Fibroblast of skin of left biceps (primary cell): ENCODE data around the gene IMMP2L.

Experiments used
- DNase-seq, 2 experiments: peaks; one replicate each; pipeline ENCODE4 v3.0.0-alpha.2; 2013; ENCODE audit warnings: low read depth in 2 of 2

IMMP2L gene

DNA sequence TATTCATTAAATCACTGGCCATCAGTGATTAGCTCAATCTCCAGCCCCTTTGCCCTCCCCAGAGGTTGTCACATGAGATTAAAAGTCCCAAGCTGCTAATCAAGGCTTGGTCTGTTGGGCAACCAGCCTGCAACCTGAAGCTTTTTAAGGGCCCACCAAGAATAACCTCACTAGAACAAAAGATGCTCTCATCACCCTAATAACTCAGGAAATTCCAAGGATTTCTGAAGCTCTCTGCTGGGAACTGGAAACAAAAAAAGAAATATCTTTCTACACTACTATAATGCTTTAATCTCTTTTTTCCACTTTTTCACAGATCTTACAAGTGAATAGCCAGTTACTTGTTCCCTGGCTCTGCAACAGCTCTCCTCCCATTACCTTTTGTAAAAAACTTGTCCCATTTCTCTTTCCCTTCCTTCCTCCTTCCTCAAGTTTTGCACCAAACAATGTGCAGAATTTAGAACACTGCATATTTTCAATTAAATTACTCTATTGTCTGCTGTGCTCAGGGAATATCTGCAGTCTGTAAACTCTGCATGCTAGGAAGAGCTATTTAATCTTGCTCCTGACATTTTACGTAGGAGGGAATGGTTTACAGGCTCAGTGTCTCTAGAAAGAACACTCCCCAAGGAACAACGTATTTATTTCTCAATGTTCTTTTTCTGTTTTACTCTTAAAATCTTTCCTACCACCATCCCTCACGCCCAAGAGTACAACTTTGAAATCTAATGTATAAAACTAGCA lies 169.1 kb downstream of the IMMP2L start:
- peak; percentile 29 to 35 for DNase-seq

DNA sequence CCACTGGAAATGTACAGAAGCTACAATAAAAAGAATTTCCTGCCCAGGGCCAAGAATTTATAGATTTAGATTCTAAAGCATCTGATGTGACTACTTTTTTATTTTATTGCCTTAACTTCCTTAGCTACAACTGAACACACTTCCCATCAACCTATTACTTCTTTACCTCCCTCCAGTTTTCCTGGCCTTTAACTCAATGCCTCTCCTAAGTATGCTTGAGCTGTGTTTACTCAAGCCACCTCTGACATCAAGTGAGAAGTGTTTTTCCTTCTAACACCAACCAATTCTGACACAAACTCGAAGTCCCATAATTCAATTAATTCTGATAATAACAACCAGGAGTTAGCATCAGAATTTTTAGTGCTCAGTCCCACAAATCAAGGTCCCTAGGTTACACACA lies 170.0 kb downstream of the IMMP2L start:
- no peak for DNase-seq

DNA sequence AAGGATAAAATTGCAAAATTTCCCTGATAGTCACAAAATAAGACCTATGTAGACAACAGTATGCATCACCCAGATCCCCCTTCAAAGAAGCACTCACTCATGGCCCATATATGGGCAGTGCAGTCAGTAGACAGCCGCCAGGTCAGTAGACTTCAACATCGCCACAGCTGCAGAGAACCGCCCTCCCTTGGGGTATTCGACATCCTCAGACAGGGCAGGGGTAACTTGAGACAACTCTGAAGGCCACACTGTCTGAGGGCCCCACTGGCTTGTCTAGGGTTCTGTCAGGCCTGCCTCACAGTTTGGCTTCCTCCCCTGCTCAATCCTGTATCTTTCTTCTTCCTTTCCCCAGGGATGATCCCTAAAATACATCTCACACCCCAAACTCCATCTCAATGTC lies 172.3 kb downstream of the IMMP2L start:
- DNase-seq, result no peak

DNA sequence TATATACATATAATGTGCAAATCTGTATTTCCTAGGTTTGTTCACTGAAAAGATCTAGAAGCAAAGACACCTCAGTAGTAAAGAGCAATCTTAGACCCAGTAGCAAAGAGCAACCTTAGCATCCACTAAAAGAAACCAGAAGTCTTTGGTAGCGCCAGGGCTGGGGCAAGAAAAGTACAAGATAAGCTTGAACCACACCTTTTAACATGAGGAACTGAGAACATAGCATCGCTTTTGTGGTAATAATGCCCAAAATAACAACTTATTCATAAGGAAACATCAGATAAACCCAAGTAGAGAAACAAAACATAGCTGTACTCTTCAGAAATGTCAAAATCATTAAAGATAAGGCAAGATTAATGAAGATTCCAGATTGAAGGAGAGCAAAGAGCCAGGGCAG lies 173.4 kb downstream of the IMMP2L start:
- DNase-seq, result no peak

DNA sequence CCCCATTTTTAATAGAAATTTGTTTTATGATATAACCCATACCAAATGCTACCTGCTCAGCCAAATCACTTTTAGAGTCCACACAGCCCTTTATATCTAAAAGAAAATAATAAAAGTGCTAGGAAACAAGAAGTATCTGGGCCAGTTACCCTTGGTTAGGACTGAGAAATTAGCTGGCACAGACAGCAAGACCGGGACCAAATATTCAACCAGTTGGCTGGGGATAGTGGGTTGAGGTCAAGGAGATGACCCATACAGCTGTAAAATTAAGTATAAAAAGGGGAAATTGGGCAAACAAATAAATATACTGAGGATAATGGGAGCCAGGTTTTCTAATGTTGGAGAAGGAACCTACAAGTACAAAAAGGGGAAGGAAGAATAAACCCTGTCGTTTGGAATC lies 174.3 kb downstream of the IMMP2L start:
- DNase-seq, result no peak

DNA sequence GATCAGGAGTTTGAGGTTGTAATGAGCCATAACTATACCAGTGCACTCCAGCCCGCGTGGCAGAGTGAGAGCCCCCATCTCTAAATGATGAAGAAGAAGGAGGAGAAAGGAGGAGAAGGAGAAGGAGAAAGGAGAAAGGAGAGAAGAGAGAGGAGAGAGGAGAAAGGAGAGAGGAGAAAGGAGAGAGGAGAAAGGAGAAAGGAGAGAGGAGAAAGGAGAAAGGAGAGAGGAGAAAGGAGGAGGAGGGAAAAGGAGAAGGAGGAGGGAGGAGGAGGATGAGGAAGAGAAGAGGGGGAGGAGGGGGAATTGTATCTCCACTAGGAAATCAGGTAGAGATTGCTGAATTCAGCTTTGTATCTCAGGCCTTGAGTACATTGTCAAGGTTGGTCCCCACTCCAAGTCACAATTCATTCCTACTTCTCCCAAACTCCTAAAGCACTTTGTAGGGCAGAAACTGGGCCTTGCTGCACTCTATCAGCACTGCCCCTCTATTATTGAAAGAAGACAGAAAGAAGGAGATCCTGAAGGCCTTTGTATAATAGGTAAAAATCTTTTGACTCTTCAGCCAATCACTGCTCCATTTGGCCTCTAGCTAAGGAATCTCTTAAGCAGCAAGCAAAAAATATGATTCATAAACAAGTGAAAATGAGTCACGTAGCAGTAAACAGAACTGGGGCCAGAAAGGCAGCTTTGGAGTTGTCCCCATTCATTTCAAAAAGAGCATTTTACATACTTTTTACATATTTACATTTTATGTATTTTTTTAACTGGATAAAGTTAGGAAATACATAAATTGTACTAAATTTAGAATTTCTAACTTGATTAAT lies 178.0 kb downstream of the IMMP2L start:
- no peak for DNase-seq

DNA sequence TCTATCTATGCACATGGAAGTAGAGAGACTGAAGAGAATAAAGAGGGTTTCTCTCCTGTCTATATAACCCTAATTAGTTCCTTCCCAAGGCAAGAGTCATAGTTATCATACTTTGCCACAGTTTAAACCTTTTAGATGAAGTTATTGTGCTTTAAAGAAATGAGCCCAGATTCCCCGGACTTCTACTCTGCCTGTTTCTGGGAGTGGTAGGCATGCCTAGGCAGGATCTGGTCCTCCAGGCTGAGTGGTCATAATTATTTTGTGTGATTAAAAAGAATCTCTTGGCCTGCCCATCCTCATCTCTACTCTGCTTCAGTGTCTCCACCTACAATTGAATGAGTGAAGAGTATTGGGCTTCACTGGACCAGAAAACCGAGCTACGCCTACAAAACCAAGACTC lies 179.2 kb downstream of the IMMP2L start:
- no peak for DNase-seq

DNA sequence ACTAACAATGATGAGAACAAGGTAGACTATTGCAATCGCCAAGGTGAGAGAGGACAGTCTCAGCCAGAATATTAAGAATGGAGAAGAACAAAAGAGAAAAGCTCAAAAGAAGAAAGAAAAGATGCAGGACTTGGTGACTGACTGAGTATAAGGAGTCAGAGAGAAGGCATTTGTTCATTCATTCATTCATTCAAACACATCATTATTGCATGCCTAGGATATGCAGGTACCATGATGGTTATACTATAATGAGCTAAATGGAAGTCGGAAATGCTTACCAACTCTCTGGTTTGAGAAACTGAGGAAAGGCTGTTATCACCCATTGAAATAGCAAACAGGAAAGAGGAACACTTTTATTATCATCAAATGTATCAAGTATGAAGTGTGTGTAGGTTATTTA lies 180.7 kb downstream of the IMMP2L start:
- no peak for DNase-seq

DNA sequence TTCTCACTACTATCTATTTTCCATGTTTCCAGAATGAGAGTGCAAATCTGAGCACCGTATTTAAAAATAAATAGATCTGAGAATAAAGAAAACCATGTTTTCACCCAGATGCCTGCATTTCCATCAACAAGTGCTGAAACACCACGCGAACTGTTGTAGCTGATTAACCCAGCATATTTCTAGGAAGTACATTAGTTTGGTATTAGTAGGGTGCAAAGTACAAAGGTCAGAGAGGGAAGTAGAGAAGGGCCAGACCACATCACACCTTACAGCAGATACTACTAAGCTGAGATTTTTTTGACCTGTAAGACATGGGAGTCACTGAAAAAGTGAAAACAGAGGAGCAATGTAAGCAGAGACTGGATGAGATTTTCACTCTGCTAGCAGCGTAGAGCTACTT lies 181.3 kb downstream of the IMMP2L start:
- no peak for DNase-seq

DNA sequence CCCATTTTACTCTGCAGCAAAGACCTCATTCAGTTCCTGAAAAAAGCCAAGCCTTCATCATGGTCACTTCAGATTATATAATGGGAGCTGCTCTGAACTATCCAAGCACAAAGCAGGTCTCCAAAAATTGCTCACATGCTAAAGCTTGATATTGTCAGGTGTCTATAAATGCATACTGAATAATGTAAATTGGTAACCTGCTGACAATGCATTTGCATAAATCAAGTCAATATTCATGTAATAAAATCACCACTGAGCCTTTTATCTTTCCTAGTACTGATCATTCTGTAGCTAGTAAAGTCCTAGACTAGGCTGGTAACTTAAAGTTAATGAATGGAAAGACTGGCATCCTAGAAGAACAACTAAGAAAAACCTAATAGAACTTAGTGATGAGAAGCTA lies 188.3 kb downstream of the IMMP2L start:
- no peak for DNase-seq

DNA sequence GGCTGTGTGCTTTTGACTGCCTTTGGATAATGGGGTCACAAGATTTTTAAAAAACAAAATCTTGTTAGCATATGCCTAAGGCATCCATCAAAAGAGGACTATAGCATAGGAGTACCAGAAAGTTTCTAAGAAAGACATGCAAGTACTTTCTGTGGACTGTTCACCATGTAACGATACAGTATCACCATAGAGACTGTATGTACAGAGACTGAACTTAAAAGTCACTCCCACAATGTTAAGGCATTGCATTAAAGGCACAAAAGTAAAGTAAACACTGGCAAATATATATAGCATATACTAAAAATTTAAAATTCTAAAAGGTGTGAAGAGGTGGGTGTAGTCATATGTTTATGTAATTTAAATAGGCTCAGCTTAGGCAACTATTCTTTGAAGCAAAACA lies 190.9 kb downstream of the IMMP2L start:
- DNase-seq, result no peak

DNA sequence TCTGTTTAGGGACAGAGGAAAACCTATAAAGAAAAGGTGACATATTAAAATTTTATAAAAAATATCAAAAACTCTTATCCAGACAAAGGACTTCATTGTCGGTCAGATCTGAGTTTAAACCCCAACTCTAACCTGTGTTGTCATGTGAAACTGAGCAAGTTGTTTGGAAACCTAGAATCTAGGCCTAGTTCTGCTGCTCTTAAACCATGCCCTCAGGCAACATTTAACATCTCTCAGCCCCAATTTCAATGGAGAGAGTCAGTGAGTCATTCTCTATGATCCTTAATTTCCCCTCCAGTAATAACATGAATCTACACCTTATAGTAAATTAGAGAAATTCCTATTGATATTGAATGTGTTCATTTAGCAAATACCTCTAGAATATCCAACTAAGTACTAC lies 192.3 kb downstream of the IMMP2L start:
- DNase-seq, result no peak

DNA sequence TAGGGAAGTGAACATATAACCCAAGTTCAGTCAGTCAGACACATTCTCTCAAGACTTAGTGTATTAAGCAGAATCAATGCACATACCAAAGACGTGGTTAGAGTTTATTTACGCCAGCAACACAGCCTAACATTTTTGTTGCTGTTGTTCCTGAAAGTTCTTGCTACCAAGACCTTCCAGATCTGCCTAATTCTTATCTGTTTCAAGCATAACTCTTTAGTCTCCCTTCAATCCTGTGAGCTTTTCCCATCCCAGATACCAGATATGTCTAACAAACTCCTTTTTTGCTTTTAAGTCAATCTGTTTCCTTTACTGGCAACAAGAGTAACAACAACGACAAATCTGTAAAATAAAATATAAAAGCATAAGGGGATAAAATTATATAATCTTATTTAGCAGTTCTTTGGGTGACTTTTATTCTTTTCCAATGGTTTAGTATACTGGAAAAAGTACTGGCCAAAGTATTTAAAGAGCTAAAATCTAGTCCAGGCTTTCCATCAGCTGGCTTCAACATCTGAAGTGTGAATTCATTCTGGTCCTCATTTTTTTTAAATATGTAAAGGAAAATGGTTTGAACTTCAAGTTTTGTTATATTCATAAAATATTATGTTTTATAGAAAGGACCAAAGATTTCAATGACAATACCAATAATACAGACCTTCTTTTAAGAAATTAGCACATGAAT lies 193.8 kb downstream of the IMMP2L start:
- DNase-seq, result no peak

DNA sequence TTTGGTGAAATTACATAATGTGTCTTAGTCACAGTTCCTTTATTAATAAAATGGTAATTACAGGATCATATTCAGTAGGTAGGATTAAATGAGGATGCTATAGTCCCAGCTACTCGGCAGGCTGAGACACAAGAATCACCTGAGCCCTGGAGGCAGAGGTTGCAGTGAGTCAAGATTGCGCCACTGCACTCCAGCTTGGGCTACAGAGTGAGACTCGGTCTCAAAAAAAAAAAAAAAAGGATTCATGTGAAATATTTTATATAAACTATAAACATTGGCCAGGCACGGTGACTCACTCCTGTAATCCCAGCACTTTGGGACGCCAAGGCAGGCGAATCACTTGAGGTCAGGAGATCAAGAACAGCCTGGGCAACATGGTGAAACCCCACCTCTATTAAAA lies 197.9 kb downstream of the IMMP2L start:
- DNase-seq, result peak; percentile 4 to 8

DNA sequence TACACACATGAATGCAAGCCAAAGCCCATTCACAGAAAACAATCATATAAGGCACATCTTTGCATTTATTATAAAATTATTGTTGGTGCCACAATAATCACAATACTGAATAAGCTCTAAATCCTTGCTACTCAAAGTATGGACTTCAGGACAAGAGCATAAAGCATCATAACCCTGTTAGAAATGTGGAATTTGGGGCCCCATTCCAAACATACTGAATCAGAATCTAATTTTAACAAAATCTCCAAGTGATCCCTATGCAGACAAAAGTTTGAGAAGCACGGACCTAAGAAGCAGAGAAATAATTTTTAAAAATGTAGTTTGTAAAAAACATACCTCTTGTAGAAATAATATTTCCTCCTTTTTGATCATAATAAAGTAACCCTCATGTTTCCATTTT lies 199.2 kb downstream of the IMMP2L start:
- peak; percentile 26 to 36 for DNase-seq

DNA sequence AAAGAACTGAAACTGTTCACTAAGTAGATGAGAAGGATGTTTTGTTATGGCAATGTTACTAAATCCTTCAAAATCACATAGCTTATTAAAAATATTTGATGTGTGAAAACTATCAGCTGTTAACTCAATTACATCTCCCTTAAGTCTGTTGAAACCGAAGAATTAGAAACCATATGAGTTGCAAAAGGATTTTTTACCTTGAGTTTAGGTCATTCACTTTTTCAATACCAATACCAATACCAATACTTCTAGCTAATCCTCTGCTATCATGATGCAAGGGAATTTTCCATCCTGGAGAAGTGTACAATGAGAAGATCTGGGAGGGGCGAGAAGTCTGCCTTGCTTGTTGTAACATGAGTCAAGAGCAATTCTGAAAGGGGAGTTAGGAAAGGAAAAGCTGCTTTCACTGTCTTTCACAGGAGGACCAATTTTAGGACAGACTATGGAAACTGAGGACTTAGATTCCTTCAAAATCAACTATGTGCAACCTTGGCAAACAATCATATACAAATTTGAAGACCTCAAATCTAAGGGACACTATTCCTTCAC lies 199.7 kb downstream of the IMMP2L start:
- DNase-seq, result peak; percentile 16 to 33

DNA sequence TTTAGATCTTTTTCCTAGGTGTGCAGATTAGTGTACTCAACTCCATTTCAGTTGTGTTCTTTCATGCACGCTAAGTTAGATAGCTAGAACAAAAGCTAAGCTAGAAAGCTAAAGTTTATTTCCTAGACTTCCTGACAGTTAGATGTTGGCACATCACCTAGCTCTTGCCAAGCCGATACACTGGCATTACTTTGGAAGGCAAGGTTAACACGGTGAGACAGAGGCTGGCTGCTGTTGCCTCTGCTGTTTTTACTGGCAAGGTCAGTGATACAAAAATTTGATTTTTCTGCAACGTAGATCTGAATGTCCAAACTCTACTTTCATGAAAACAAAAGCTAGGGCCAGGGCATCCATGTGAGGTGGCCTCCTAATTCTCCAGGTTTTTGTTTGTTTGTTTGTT lies 203.4 kb downstream of the IMMP2L start:
- no peak for DNase-seq

DNA sequence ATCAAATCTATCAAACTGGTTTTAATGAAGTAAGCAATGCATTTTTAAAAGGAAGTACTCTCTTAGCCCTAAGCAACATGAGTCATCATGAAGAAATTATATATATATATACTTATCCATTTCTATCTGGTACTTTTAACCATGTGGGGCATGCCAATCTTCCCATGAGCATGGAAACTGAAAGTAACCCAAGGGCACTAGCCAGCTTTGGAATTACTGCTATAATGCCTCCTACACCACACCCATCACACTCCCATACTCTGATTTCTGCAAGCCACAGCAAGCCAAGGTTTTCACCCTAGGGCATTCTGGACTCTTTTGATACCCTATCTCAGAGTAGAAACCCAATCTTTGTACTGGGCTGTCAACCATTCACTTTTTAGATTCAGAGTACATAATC lies 204.6 kb downstream of the IMMP2L start:
- no peak for DNase-seq

DNA sequence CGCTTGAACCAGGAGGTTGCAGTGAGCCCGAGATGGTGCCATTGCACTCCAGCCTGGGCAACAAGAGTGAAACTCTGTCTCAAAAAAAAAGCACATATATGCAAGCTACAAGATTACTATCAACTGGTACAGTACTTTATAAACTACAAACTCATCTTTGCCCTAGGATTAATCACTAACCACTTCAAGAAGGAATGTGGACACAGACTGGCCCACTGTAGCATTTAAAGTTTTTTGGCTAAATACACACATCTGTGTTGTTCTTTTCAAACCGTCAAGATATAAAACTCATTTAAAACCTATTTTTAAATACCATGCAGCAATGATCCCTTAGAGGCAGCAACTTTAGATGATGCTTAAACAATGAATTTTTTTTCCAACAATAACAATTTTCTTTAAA lies 205.4 kb downstream of the IMMP2L start:
- no peak for DNase-seq

DNA sequence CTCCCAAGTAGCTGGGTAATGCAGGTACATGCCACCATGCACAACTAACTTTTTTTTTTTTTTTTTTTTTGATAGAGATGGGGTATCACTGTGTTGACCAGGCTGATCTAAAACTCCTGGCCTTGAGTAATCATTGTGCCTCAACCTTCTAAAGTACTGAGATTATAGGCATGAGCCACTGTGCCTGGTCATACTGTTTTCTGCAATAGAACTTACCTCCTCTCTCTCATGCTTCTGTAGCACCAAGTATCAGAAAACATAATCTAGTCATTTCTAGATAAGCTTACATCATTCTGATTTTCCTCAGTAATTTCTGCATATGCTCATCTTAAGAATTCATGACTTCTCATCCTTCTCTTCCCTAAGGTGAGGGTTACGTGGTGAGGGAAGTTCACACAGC lies 210.0 kb downstream of the IMMP2L start:
- no peak for DNase-seq

DNA sequence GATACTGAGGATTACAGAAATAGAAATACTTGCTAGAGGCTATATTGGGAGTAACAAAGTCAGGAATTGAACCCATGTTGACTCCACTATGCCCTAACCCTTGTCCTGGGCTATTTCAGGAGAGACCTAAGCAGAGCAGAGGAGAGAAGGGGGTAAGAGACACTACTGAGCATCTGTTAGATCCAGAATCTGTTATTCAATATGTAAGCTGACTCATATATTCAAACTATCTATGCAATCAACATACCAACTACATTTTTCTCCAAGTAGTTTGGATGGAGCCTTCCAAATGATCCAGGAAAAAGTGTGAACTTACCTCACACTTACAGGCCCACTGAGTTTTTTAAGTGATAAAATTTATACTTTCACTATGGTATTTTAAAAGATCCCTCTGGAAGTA lies 216.1 kb downstream of the IMMP2L start:
- no peak for DNase-seq

DNA sequence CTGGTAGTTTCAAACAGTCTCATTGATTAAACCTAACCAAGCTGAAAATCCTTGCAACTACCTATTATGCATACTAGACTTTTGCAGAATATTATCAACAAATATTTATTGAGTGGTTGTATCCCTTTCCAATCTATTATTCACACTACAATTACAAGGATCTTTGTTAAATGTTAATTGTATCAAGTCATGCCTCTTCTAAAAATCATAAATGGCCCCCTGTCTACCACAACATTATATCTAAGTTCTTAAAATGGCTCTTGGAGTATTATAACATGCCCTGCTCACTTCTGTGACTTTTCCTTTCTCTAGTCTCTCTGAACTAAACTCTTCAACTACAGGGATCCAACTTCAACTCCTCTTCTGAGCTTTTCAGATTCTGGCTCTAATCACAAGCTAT lies 219.3 kb downstream of the IMMP2L start:
- no peak for DNase-seq

DNA sequence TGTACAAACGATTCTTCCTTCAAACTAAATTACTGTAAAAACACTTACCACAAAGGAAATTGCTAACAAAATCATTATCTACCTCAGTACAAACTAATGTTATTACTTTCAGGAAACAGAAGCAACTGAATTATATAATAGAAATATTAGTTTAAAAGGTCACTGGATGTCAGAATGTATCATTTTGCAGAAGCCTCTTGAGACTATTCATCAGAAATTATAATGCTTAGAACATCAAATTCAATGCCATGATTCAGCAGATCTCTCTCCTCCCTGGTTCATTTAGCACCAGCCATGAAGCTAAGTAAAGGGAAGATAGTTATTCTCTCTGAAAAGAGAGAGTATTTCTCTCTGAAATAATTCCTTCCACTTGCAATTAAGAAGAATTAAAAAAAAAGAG lies 223.3 kb downstream of the IMMP2L start:
- no peak for DNase-seq
